NCI-H146 (cell line): ENCODE data around the gene ALPI.
"Not testable (repeated sequence)": the region's sequence is repeated elsewhere in the genome, so short reads cannot be mapped to it uniquely, and the experiment has no call there.

Experiments
- DNase-seq: peaks from one replicate; lab custom pipeline; 2025; lab: John Stamatoyannopoulos, UW

Gene ALPI

GRCh38 chr2:232455426-232456255 is at the start of gene ALPI:
ALPI (plus strand) TSS chr2:232456153; CDS start chr2:232456200, 47 bp downstream.
- no peak for DNase-seq

- DNase-seq: no peak
Measured at GRCh38 chr2:232406556-232407310, 49.2 kb upstream of the ALPI start, which contains the start of gene ALPG. ALPG (plus strand) TSS chr2:232406844; CDS start chr2:232406895, 51 bp downstream.

- DNase-seq: not testable (repeated sequence)
Measured at GRCh38 chr2:232407428-232408150, 48.4 kb upstream of the ALPI start.

GRCh38 chr2:232408269-232408668 is 47.7 kb upstream of the ALPI start:
- DNase-seq: not testable (repeated sequence)

- DNase-seq: not testable (repeated sequence)
Measured at GRCh38 chr2:232409617-232410016, 46.3 kb upstream of the ALPI start.

GRCh38 chr2:232410238-232410900 is 45.6 kb upstream of the ALPI start:
- DNase-seq: no peak

- no peak for DNase-seq
Measured at GRCh38 chr2:232411901-232412629, 43.9 kb upstream of the ALPI start.

- DNase-seq: no peak
Measured at GRCh38 chr2:232412986-232413385, 43.0 kb upstream of the ALPI start.

- DNase-seq: no peak
Measured at GRCh38 chr2:232415138-232415690, 40.7 kb upstream of the ALPI start.

GRCh38 chr2:232415736-232416520 is 40.0 kb upstream of the ALPI start:
- DNase-seq: no peak

- DNase-seq: no peak
Measured at GRCh38 chr2:232416521-232417470, 39.2 kb upstream of the ALPI start.

GRCh38 chr2:232417489-232417888 is 38.5 kb upstream of the ALPI start:
- no peak for DNase-seq

GRCh38 chr2:232418056-232418455 is 37.9 kb upstream of the ALPI start:
- DNase-seq: no peak

GRCh38 chr2:232418466-232419244 is 37.3 kb upstream of the ALPI start:
- DNase-seq: no peak

GRCh38 chr2:232419245-232420072 is 36.5 kb upstream of the ALPI start:
- no peak for DNase-seq

- DNase-seq: no peak
Measured at GRCh38 chr2:232420073-232420454, 35.9 kb upstream of the ALPI start.
